IMR-90 (cell line): ENCODE data around the gene TMEM121B. TPM values are rescaled to one million over a fixed set of nuclear protein-coding genes. Genes with fewer than 3 reads are reported as not detected.
"Not testable (repeated sequence)": the region's sequence is repeated elsewhere in the genome, so short reads cannot be mapped to it uniquely, and the experiment has no call there.

Experiments
- ATAC-seq: fragments of 200-7000 bp; cut with Tn5 transposase; 2 replicates; pipeline ENCODE4 v1.9.1; 2020; ENCODE audit warnings: low read depth, mild to moderate bottlenecking, moderate library complexity
- BruUV-seq: library from RNA; stranded (reverse); fragments of 400-500 nt; replicated peaks from 2 replicates; lab custom pipeline; 2021; lab: Mats Ljungman, UMichigan
- CTCF ChIA-PET: fragments of 300-600 bp; formaldehyde crosslinking; extraction: SDS; loops from one replicate; lab custom pipeline; 2021; ENCODE audit warnings: antibody characterized with exemption; lab: Yijun Ruan, JAX
- POLR2A ChIA-PET: fragments of 300-600 bp; sonication (Branson Sonifier 250); formaldehyde crosslinking; loops from one replicate; lab custom pipeline; 2022; ENCODE audit warnings: antibody characterized with exemption; ENCODE audit not compliant: unreplicated experiment; lab: Charles Lee
- DNase-seq: peaks from one replicate; pipeline ENCODE4 v3.0.0; 2013
- H2AFZ ChIP-seq: replicated peaks from 2 replicates; pipeline ENCODE3; 2013; ENCODE audit warnings: low read length, mild to moderate bottlenecking; ENCODE audit not compliant: poor library complexity
- H2AK5ac ChIP-seq: 2 replicates; pipeline ENCODE4 v1.6.1; 2013; ENCODE audit warnings: low read depth, low read length, inconsistent platforms
- H2AK9ac ChIP-seq: replicated peaks from 2 replicates; pipeline ENCODE3; 2013; ENCODE audit warnings: mild to moderate bottlenecking, low read depth, low read length, moderate library complexity; ENCODE audit not compliant: poor library complexity
- H2BK120ac ChIP-seq: 2 replicates; pipeline ENCODE4 v1.6.1; 2013; ENCODE audit warnings: low read depth, low read length, inconsistent platforms
- H2BK15ac ChIP-seq: 3 replicates; pipeline ENCODE4 v1.6.1; 2013; ENCODE audit warnings: low read depth, low read length, inconsistent platforms
- H2BK20ac ChIP-seq: 2 replicates; pipeline ENCODE4 v1.6.1; 2013; ENCODE audit warnings: low read depth, mild to moderate bottlenecking, inconsistent platforms, low read length, moderate library complexity
- H2BK5ac ChIP-seq: 2 replicates; pipeline ENCODE4 v1.6.1; 2013; ENCODE audit warnings: mild to moderate bottlenecking, low read depth, low read length, inconsistent platforms; ENCODE audit not compliant: poor library complexity, severe bottlenecking
- H3K14ac ChIP-seq: replicated peaks from 2 replicates; pipeline ENCODE4 v1.6.1; 2013; ENCODE audit warnings: low read depth, low read length, inconsistent platforms
- H3K18ac ChIP-seq: 2 replicates; pipeline ENCODE4 v1.6.1; 2013; ENCODE audit warnings: low read depth, low read length, control low read depth
- H3K23ac ChIP-seq: 2 replicates; pipeline ENCODE4 v1.6.1; 2013; ENCODE audit warnings: low read depth, low read length, inconsistent platforms
- H3K27ac ChIP-seq: 2 replicates; pipeline ENCODE4 v1.5.1; 2013; ENCODE audit warnings: mild to moderate bottlenecking, control low read depth, low read length; ENCODE audit not compliant: insufficient read depth
- H3K27me3 ChIP-seq: 2 replicates; pipeline ENCODE4 v1.6.1; 2013; ENCODE audit warnings: low read length; ENCODE audit not compliant: control insufficient read depth, insufficient read depth
- H3K36me3 ChIP-seq: 2 replicates; pipeline ENCODE4 v1.6.1; 2013; ENCODE audit warnings: low read length, mixed read lengths; ENCODE audit not compliant: control insufficient read depth, insufficient read depth
- H3K4ac ChIP-seq: 2 replicates; pipeline ENCODE4 v1.6.1; 2013; ENCODE audit warnings: low read depth, low read length, inconsistent platforms
- H3K4me1 ChIP-seq: 2 replicates; pipeline ENCODE4 v1.6.1; 2013; ENCODE audit warnings: low read length, mixed read lengths; ENCODE audit not compliant: control insufficient read depth, insufficient read depth
- H3K4me2 ChIP-seq: 2 replicates; pipeline ENCODE4 v1.6.1; 2013; ENCODE audit warnings: low read depth, mild to moderate bottlenecking, control low read depth, low read length, moderate library complexity
- H3K4me3 ChIP-seq: 2 replicates; pipeline ENCODE4 v1.5.1; 2013; ENCODE audit warnings: low read depth, mild to moderate bottlenecking, control low read depth, low read length, moderate library complexity; ENCODE audit not compliant: insufficient read depth
- H3K56ac ChIP-seq: 2 replicates; pipeline ENCODE4 v1.6.1; 2013; ENCODE audit warnings: low read length, inconsistent platforms; ENCODE audit not compliant: insufficient read depth; ENCODE audit errors: extremely low read depth
- H3K79me1 ChIP-seq, 2 experiments: 2 replicates each; pipeline ENCODE4 v1.6.1; 2013; ENCODE audit warnings: low read length in 2 of 2, inconsistent platforms in 1 of 2, low read depth in 1 of 2
- H3K9ac ChIP-seq: 2 replicates; pipeline ENCODE4 v1.6.1; 2013; ENCODE audit warnings: low read depth, low read length, control low read depth
- H3K9me1 ChIP-seq: 2 replicates; pipeline ENCODE4 v1.6.1; 2013; ENCODE audit warnings: low read length, inconsistent platforms; ENCODE audit not compliant: insufficient read depth
- H3K9me3 ChIP-seq: 2 replicates; pipeline ENCODE4 v1.6.1; 2013; ENCODE audit warnings: low read length; ENCODE audit not compliant: control insufficient read depth, insufficient read depth
- H4K20me1 ChIP-seq: 2 replicates; pipeline ENCODE4 v1.6.1; 2013; ENCODE audit warnings: low read length, inconsistent platforms; ENCODE audit not compliant: insufficient read depth
- H4K5ac ChIP-seq: 2 replicates; pipeline ENCODE4 v1.6.1; 2013; ENCODE audit warnings: mild to moderate bottlenecking, low read depth, low read length, control low read depth
- H4K8ac ChIP-seq, 2 experiments: 2 replicates each; pipeline ENCODE4 v1.6.1; 2013; ENCODE audit warnings: low read depth in 2 of 2, low read length in 2 of 2, control low read depth in 1 of 2, inconsistent platforms in 1 of 2
- H4K91ac ChIP-seq: 2 replicates; pipeline ENCODE4 v1.6.1; 2013; ENCODE audit warnings: low read depth, low read length, inconsistent platforms; ENCODE audit not compliant: insufficient read depth
- WGBS, 2 experiments: methylation state at CpG; one replicate each; pipeline versions ENCODE4 v1.1.5 to v1.1.7; 2013; ENCODE audit warnings: missing lambda C conversion rate in 2 of 2; ENCODE audit not compliant: insufficient read length in 1 of 2; ENCODE audit errors: extremely low coverage in 2 of 2; 5-methylcytosine and 5-hydroxymethylcytosine counted together
- dilution Hi-C: fragments of 300-500 bp; cut with HindIII; formaldehyde crosslinking; loops from one replicate; pipeline ENCODE4 v1.14.3; 2018; ENCODE audit warnings: low sequenced_read_pairs; ENCODE audit not compliant: unreplicated experiment
- in situ Hi-C: fragments of 300-500 bp; cut with MboI; formaldehyde crosslinking; loops from 3 replicates; pipeline ENCODE4 v1.14.3; 2019; ENCODE audit warnings: low sequenced_read_pairs, inconsistent platforms, mixed read lengths
- intact Hi-C: fragments of 100-400 bp; cut with micrococcal nuclease; formaldehyde crosslinking; loops from 2 replicates; pipeline ENCODE4 v1.10.0; 2022
- polyA plus RNA-seq, 3 experiments: library from polyadenylated mRNA; depleted of rRNA; stranded (reverse); fragments of >200 nt; gene quantifications; 2 replicates each; pipeline ENCODE4 v1.2.3, GENCODE V29; 2012; ENCODE audit warnings: low replicate concordance in 1 of 3
- total RNA-seq: library from RNA; depleted of rRNA; stranded (reverse); fragments of >200 nt; gene quantifications from 2 replicates; pipeline ENCODE4 v1.2.3, GENCODE V29; 2012

TMEM121B gene
- total and polyA plus RNA-seq, 2 of the 4 experiments (the other 2 are of a cell fraction) = under 0.01 to 0.29 TPM

DNA sequence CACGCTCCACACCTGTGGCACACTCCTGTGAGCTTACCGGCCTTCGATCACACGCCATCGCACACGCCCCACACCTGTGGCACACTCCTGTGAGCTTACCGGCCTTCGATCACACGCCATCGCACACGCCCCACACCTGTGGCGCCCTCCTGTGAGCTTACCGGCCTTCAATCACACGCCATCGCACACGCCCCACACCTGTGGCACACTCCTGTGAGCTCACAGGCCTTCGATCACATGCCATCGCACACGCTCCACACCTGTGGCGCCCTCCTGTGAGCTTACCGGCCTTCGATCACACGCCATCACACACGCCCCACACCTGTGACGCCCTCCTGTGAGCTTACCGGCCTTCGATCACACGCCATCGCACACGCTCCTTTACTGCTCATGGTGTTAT is 26.3 kb upstream of the TMEM121B start:
- H3K23ac ChIP-seq, H4K91ac ChIP-seq, H2BK120ac ChIP-seq, H3K9me3 ChIP-seq, H3K9ac ChIP-seq, H3K4me3 ChIP-seq, DNase-seq, POLR2A ChIA-PET, H3K56ac ChIP-seq, H3K4ac ChIP-seq, H3K18ac ChIP-seq, in situ Hi-C loops, H2BK15ac ChIP-seq, intact Hi-C loops, dilution Hi-C loops, H4K8ac ChIP-seq, H2BK20ac ChIP-seq, H3K4me1 ChIP-seq, H4K5ac ChIP-seq, BruUV-seq, H3K27me3 ChIP-seq, H2AFZ ChIP-seq, H2AK5ac ChIP-seq, H3K27ac ChIP-seq, H2AK9ac ChIP-seq, ATAC-seq, H2BK5ac ChIP-seq, H3K14ac ChIP-seq, H3K9me1 ChIP-seq, H3K4me2 ChIP-seq: not testable (repeated sequence)
- peaks cover 19% of the 10 kb centered on the region; the same call in 1 of the 2 replicates for H4K20me1 ChIP-seq
- CTCF ChIA-PET = interaction anchor here (1.2 kb wide), 1 partner anchor 24 kb away, joined by 3 read pairs; no protein-coding TSS in a partner anchor
- peaks cover 4 to 25% of the 10 kb centered on the region in 2 experiments; a peak in 3 of 4 replicates for H3K79me1 ChIP-seq
- H3K36me3 ChIP-seq = peaks cover 27% of the 10 kb centered on the region
- WGBS, 2 experiments = 82% methylated on average over 4 of the region's 30 CpGs; no CpG with 5 or more reads in 1 of the 2 experiments
